Endothelial cell of umbilical vein (primary cell): ENCODE data around the gene HPDL. TPM values are rescaled to one million over a fixed set of nuclear protein-coding genes. Genes with fewer than 3 reads are reported as not detected.

Experiments used
- BruUV-seq: library from RNA; stranded (reverse); fragments of 400-500 nt; replicated peaks from 2 replicates; lab custom pipeline; 2021; lab: Mats Ljungman, UMichigan
- CTCF ChIA-PET: fragments of 300-600, 350-600 bp; sonication (Branson Sonifier 250); formaldehyde crosslinking; loops from one replicate; lab custom pipeline; 2021; ENCODE audit warnings: antibody characterized with exemption, inconsistent platforms; lab: Charles Lee
- POLR2A ChIA-PET: fragments of 300-600, 350-600 bp; sonication (Branson Sonifier 250); formaldehyde crosslinking; loops from one replicate; lab custom pipeline; 2021; ENCODE audit warnings: antibody characterized with exemption, inconsistent platforms; lab: Charles Lee
- DNase-seq: peaks from one replicate; pipeline ENCODE4 v3.0.0-alpha.2; 2011; ENCODE audit warnings: low read depth, low spot score
- FAIRE-seq: peaks from 2 replicates; lab custom pipeline; 2011; peaks lifted over from hg19 to GRCh38; lab: Jason Lieb, UNC
- H2AFZ ChIP-seq: 2 replicates; pipeline ENCODE4 v1.6.0; 2012; ENCODE audit warnings: low read depth, low read length, control low read depth, inconsistent platforms
- H3K27ac ChIP-seq: 2 replicates; pipeline ENCODE4 v1.5.1; 2011; ENCODE audit warnings: low read depth, mild to moderate bottlenecking, control low read depth, low read length, moderate library complexity; ENCODE audit not compliant: insufficient read depth
- H3K27me3 ChIP-seq, 2 experiments: 2 replicates each; pipeline versions ENCODE4 v1.6.0 to v1.6.1; 2011; ENCODE audit warnings: low read length in 2 of 2, mixed read lengths in 1 of 2; ENCODE audit not compliant: control insufficient read depth in 2 of 2, insufficient read depth in 2 of 2
- H3K36me3 ChIP-seq, 2 experiments: 2 replicates in 1 of 2; 3 replicates in 1 of 2; pipeline ENCODE4 v1.5.1; 2011; ENCODE audit warnings: low read length in 2 of 2, mild to moderate bottlenecking in 1 of 2, moderate library complexity in 1 of 2; ENCODE audit not compliant: control insufficient read depth in 2 of 2, insufficient read depth in 2 of 2; ENCODE audit errors: extremely low read depth in 1 of 2
- H3K4me1 ChIP-seq: 3 replicates; pipeline ENCODE4 v1.5.1; 2011; ENCODE audit warnings: mild to moderate bottlenecking, low read length; ENCODE audit not compliant: control insufficient read depth, insufficient read depth; ENCODE audit errors: extremely low read depth
- H3K4me2 ChIP-seq: 2 replicates; pipeline ENCODE4 v1.6.1; 2011; ENCODE audit warnings: low read length, control low read depth, mixed read lengths; ENCODE audit not compliant: insufficient read depth
- H3K4me3 ChIP-seq, 3 experiments: fragments of 200-600 bp in 1 of 3; sonication (generic), shearing (Covaris generic) in 1 of 3; replicated peaks in 1 of 3; 2 replicates each; pipeline ENCODE4 v1.5.1; 2011 to 2016; ENCODE audit warnings: control low read depth in 3 of 3, low read length in 3 of 3, mild to moderate bottlenecking in 2 of 3, inconsistent platforms in 1 of 3, low read depth in 1 of 3, moderate library complexity in 1 of 3; ENCODE audit not compliant: insufficient read depth in 1 of 3
- H3K79me2 ChIP-seq: 2 replicates; pipeline ENCODE4 v1.6.0; 2012; ENCODE audit warnings: low read length, inconsistent platforms; ENCODE audit not compliant: control insufficient read depth, insufficient read depth
- H3K9ac ChIP-seq: replicated peaks from 2 replicates; pipeline ENCODE3; 2011; ENCODE audit warnings: low read length, control low read depth; ENCODE audit not compliant: insufficient read depth; ENCODE audit errors: extremely low read depth
- H3K9me1 ChIP-seq: replicated peaks from 3 replicates; pipeline ENCODE4 v1.6.0; 2011; ENCODE audit warnings: mild to moderate bottlenecking, low read length; ENCODE audit not compliant: control insufficient read depth, insufficient read depth; ENCODE audit errors: extremely low read depth
- H3K9me3 ChIP-seq: replicated peaks from 2 replicates; pipeline ENCODE4 v1.5.1; 2012; ENCODE audit warnings: low read length, inconsistent platforms; ENCODE audit not compliant: control insufficient read depth, insufficient read depth
- H4K20me1 ChIP-seq: replicated peaks from 2 replicates; pipeline ENCODE3; 2011; ENCODE audit warnings: mild to moderate bottlenecking, low read length; ENCODE audit not compliant: control insufficient read depth, insufficient read depth; ENCODE audit errors: extremely low read depth
- CTCF ChIP-seq, 2 donors: IDR thresholded peaks; 1 replicate in 1 of 2; 2 replicates in 1 of 2; pipeline ENCODE4 v1.5.1; 2011; ENCODE audit warnings: low read length in 2 of 2, mild to moderate bottlenecking in 2 of 2, moderate library complexity in 2 of 2, control low read depth in 1 of 2, inconsistent platforms in 1 of 2, low read depth in 1 of 2; ENCODE audit not compliant: insufficient read depth in 1 of 2; ENCODE audit errors: extremely low read depth in 1 of 2
- EZH2 ChIP-seq: IDR thresholded peaks from 2 replicates; pipeline ENCODE4 v1.6.1; 2012; ENCODE audit warnings: borderline replicate concordance, low read depth, mild to moderate bottlenecking, moderate library complexity, low read length, inconsistent platforms; ENCODE audit not compliant: severe bottlenecking
- FOS ChIP-seq: IDR thresholded peaks from 2 replicates; pipeline ENCODE4 v1.6.1; 2011; ENCODE audit warnings: mild to moderate bottlenecking, low read length, moderate library complexity, borderline replicate concordance; ENCODE audit not compliant: insufficient read depth
- GATA2 ChIP-seq: IDR thresholded peaks from 2 replicates; pipeline ENCODE4 v1.7.0; 2011; ENCODE audit warnings: low read depth, mild to moderate bottlenecking, moderate library complexity, mixed read lengths, low read length; ENCODE audit not compliant: insufficient read length, insufficient read depth
- JUN ChIP-seq: IDR thresholded peaks from 2 replicates; pipeline ENCODE4 v1.6.1; 2011; ENCODE audit warnings: borderline replicate concordance, low read depth; ENCODE audit not compliant: insufficient read length, insufficient read depth
- MAX ChIP-seq: IDR thresholded peaks from 2 replicates; pipeline ENCODE4 v1.6.1; 2011; ENCODE audit not compliant: insufficient read depth, insufficient read length
- MYC ChIP-seq: IDR thresholded peaks from one replicate; pipeline ENCODE4 v1.6.1; 2011; ENCODE audit warnings: mild to moderate bottlenecking, low read depth, low read length
- POLR2A ChIP-seq: IDR thresholded peaks from 2 replicates; pipeline ENCODE4 v1.6.1; 2012; ENCODE audit warnings: low read depth, mild to moderate bottlenecking, control low read depth, low read length
- POLR2AphosphoS5 ChIP-seq: IDR thresholded peaks from 2 replicates; pipeline ENCODE4 v1.6.1; 2012; ENCODE audit warnings: low read depth, mild to moderate bottlenecking, control low read depth, low read length, moderate library complexity; ENCODE audit not compliant: insufficient read depth
- dilution Hi-C: fragments of 300-500 bp; cut with MboI; formaldehyde crosslinking; loops from one replicate; pipeline ENCODE4 v1.15.0; 2019; ENCODE audit warnings: low sequenced_read_pairs; ENCODE audit not compliant: extremely low pct_ligation_motif_present
- intact Hi-C: fragments of 100-400 bp; cut with micrococcal nuclease; formaldehyde crosslinking; loops from one replicate; pipeline ENCODE4 v1.10.0; 2022
- polyA plus RNA-seq, 4 experiments: library from polyadenylated mRNA; depleted of rRNA in 3 of 4; stranded (reverse) in 3 of 4; unstranded in 1 of 4; fragments of >200 nt; gene quantifications; 2 replicates each; pipeline versions ENCODE4 v1.2.1 to v1.2.3, GENCODE V29; 2011 to 2012; ENCODE audit warnings: missing spikeins in 1 of 4
- total RNA-seq: library from RNA; stranded (reverse); gene quantifications from 2 replicates; pipeline ENCODE4 v1.2.3, GENCODE V29; 2021

The HPDL gene
- total and polyA plus RNA-seq, 2 donors (not counting 3 experiments of a cell fraction or from before 2014, with no cell fraction given) = 3.4 to 5.9 TPM

GRCh38 chr1:45351508-45351907, 24.8 kb downstream of the HPDL start:
- Histone ChIP-seq H3K4me2 (no peak overlapping the region), H3K9me1 (no peaks in the 10 kb centered on the region), H3K27ac (no peak overlapping the region), H3K4me3 (no peak overlapping the region), H3K4me1 (peaks cover 7% of the 10 kb centered on the region), H3K9ac (no peak overlapping the region), H2AFZ (no peak overlapping the region), H3K36me3 (no peaks in the 10 kb centered on the region), H3K79me2 (no peaks in the 10 kb centered on the region), H3K27me3 (no peaks in the 10 kb centered on the region), H4K20me1 (no peaks in the 10 kb centered on the region), H3K9me3 (no peaks in the 10 kb centered on the region)
- no peak for TF ChIP-seq JUN
- TF ChIP-seq EZH2 = no peak
- no peak for TF ChIP-seq MYC
- no peak for TF ChIP-seq FOS
- no peak for TF ChIP-seq POLR2A
- no peak for TF ChIP-seq CTCF (IDR thresholded peaks at IDR 0.05; ENCODE audit: extremely low read depth in 1 of 2, insufficient read depth in 1 of 2, low read depth in 1 of 2, low read length in 2 of 2)
- TF ChIP-seq MAX = no peak
- no peak for TF ChIP-seq GATA2
- TF ChIP-seq POLR2AphosphoS5 = no peak
- dilution Hi-C loops = loop anchor here (25.0 kb wide), 1 partner anchor 136 kb away; the partner anchor contains the start of gene TESK2
- intact Hi-C loops = no loop called here
- BruUV-seq = no TSS peak
- ChIA-PET POLR2A (no interaction called here), CTCF (interaction anchor here (1.2 to 1.4 kb wide), 2 partner anchors 9 to 46 kb away, joined by 3 to 5 read pairs; no protein-coding TSS in a partner anchor)
- no peak for DNase-seq
- FAIRE-seq = no peak
